Right atrium auricular region (tissue), 2 donors: Measurements from ENCODE around the gene SLC25A25. TPM values are rescaled to one million over a fixed set of nuclear protein-coding genes. Genes with fewer than 3 reads are reported as not detected.

ENCODE experiments used
- DNase-seq: peaks from one replicate; pipeline ENCODE4 v3.0.0-alpha.2; 2019; ENCODE audit warnings: low spot score
- H3K27ac ChIP-seq, 2 donors: fragments of 200-600 bp; sonication (generic); 1 replicate in 1 of 2; 2 replicates in 1 of 2; pipeline ENCODE4 v1.5.1; 2016 to 2019
- H3K27me3 ChIP-seq, 2 donors: fragments of 200-600 bp; sonication (generic); one replicate each; pipeline versions ENCODE4 v1.5.1 to v1.6.0; 2017 to 2019
- H3K36me3 ChIP-seq: fragments of 200-600 bp; sonication (generic); one replicate; pipeline ENCODE4 v1.5.1; 2016
- H3K4me1 ChIP-seq, 2 donors: fragments of 200-600 bp; sonication (generic); one replicate each; pipeline versions ENCODE4 v1.5.1 to v1.6.0; 2017 to 2019
- H3K4me3 ChIP-seq, 2 donors: fragments of 200-600 bp; sonication (generic); 1 replicate in 1 of 2; 2 replicates in 1 of 2; pipeline ENCODE4 v1.5.1; 2017 to 2019; ENCODE audit warnings: mild to moderate bottlenecking in 1 of 2, moderate library complexity in 1 of 2
- H3K9me3 ChIP-seq, 2 donors: fragments of 200-600 bp; sonication (generic); one replicate each; pipeline ENCODE4 v1.5.1; 2019
- CTCF ChIP-seq, 2 donors: fragments of 200-600 bp; sonication (generic); IDR thresholded peaks; one replicate each; pipeline ENCODE4 v1.5.1; 2019; ENCODE audit warnings: antibody characterized with exemption in 2 of 2
- total RNA-seq, 2 donors: library from RNA; depleted of rRNA; stranded (reverse); fragments of >200 nt; gene quantifications; one replicate each; pipeline ENCODE4 v1.1.0, GENCODE V29; 2016

SLC25A25 gene
- total RNA-seq, 2 donors from 2014 or later: 8.2 to 11.8 TPM

DNA sequence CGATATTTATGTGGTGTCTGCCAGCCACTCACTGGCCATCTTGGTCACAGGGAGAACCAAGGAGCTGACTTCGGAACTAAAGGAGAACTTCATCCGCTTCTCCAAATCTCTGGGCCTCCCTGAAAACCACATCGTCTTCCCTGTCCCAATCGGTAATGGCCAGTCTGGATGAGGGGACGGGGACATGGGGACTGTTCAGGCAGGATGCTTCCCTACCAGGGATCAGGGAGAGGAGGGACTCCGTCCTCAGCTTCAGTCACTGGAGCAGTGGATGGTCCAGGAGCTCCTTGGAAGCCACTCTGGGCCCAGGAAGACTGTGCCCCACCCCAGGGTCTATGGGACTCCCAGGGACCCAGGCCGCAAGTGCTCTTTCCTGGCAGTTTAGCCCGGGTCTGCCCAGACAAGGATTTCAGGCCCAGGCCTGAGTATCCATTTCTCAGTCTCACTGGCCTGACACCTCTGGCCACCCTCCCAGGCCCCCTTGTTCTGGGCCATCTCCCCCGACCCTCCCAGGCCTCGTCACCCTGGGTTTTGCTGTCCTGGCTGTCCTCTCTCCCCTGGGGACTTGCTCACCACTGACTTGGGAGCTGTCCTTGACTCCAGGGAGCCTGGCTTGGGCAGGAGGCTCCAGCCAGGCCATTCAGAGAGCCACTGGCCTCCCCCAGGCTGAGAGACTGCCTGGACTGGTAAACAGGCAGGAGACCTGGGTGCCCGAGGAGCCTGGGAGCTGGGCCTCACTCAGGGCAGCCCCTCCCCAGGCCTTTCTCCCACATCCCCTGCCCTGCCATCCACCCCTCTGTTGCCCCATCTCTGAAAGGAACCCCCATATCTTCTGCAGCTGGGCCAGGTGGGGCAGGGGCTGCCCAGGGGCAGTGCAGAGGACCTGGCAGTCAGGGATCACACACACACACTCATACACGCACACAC, 84.4 kb downstream of the SLC25A25 start:
- Histone ChIP-seq H3K4me3 (no peak overlapping the region), H3K4me1 (peaks cover 0 to 8% of the 10 kb centered on the region in 2 donors), H3K9me3 (no peaks in the 10 kb centered on the region), H3K27me3 (no peaks in the 10 kb centered on the region), H3K36me3 (no peaks in the 10 kb centered on the region), H3K27ac (no peak overlapping the region)
- no peak for TF ChIP-seq CTCF (IDR thresholded peaks at IDR 0.05)
- DNase-seq: no peak

DNA sequence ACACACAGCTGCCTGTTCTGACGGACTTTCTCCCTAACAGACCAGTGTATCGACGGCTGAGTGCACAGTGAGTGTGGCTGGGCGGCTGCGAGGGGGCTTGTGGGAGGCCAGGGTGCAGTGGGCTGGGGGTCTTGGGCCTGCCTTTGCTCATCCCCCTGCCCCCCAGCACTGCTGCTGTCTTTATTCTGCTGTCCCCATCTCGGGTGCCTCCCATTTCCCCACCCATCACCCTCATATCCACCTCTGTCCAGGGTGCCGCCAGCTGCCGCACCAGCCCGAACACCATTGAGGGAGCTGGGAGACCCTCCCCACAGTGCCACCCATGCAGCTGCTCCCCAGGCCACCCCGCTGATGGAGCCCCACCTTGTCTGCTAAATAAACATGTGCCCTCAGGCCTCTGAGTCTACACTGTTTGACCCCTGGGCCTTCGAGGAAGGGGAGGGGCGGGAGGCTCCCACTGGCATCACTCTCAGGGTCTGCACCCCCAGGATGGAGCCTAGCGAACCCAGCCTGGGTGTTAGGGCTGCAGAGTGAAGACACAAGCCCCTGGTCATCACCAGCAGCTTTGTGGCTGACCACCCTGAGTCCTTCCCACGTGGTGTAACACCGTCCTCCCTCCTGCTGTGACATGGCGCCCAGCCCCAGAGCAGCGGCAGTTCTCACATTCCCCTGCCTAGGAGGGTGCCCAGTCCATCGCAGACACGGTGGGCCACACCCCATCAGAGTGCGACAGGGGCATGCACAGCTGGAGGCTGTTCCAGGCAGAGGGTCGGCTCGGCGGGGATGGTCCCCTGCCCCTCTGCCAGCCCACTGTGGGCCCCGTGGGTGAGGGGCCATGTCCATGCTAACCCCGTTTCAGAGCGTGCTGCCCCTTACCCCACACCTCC, 85.3 kb downstream of the SLC25A25 start:
- H3K4me3 ChIP-seq: no peak overlapping the region
- H3K27me3 ChIP-seq: no peaks in the 10 kb centered on the region
- no peaks in the 10 kb centered on the region for H3K9me3 ChIP-seq
- no peak for DNase-seq
- no peak overlapping the region for H3K27ac ChIP-seq
- no peaks in the 10 kb centered on the region for H3K36me3 ChIP-seq
- TF ChIP-seq CTCF (IDR thresholded peaks at IDR 0.05): no peak
- H3K4me1 ChIP-seq: peaks cover 0 to 8% of the 10 kb centered on the region in 2 donors

DNA sequence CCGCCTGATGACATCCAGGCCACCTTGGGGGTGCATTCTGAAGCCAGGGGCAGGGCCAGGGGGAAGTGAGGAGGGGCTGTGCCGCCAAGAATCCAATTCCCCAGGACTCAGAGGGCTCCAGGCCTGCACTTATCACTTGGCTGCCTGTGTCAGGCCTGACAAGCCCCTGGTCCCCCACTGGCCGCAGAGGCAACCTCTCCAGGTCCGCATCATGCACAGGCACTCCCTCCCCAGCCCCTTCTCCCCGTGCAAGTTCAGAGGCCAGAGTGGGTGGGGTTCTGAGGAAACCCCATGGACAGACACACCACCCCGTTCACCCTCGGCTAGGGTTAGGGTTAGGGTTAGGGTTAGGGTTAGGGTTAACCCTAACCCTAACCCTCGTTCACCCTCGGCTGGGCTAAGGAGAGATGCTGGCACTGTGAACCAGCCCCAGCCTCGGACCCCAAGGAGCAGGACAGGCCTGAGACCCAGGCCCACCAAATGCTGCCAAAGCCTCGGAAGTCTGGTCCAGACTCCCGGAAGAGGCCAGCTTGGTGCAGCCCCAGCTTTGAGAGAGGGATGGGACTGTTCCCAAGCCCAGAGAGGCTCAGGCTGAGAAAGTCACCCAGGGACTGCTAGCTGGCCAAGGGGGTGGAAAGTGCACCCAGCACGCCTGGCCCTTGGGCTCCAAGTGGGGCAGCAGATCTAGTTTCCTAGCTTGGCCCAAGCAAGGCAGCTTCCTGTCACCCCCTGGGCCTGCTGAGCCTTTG, 86.1 kb downstream of the SLC25A25 start:
- Histone ChIP-seq H3K9me3 (no peaks in the 10 kb centered on the region), H3K4me1 (peaks cover 0 to 3% of the 10 kb centered on the region in 2 donors), H3K27ac (no peak overlapping the region), H3K36me3 (no peaks in the 10 kb centered on the region), H3K4me3 (no peak overlapping the region), H3K27me3 (no peaks in the 10 kb centered on the region)
- DNase-seq: no peak
- TF ChIP-seq CTCF (IDR thresholded peaks at IDR 0.05): no peak

DNA sequence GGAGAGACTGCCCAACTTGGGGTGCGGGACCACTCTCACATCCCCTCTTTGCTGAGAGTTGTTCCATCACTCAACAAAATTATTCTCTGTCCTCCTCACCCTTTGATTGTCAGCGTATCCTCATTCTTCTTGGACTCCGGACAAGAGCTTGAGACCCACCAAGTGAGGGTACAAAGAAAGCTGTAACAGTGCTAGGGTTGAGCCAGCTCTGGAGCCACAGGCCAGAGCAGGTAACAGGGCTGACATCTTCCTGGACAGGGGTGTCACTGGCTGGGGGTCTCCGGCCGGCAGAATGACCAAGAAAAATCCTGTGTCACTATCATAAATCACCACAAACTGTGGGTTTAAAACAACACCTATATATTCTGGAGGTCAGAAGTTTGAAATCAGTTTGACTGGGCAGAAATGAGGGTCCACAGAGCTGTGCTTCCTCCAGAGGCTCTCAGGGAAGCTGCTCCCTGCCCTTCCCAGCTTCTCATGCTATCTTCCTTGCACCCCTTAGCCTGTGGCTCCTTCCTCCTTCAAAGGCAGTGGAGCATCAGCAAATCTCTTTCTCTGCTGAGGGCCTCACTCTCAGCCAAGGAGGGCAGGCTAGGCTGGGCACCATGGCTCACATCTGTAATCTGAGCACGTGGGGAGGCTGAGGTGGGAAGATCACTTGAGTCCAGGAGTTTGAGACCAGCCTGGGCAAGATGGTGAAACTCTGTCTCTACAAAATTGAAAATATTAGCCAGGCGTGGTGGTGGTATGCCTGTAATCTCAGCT, 87.9 kb downstream of the SLC25A25 start:
- no peaks in the 10 kb centered on the region for H3K9me3 ChIP-seq
- no peak overlapping the region for H3K4me3 ChIP-seq
- no peaks in the 10 kb centered on the region for H3K36me3 ChIP-seq
- no peaks in the 10 kb centered on the region for H3K27me3 ChIP-seq
- DNase-seq: no peak
- TF ChIP-seq CTCF (IDR thresholded peaks at IDR 0.05): no peak
- H3K4me1 ChIP-seq: peaks cover 0 to 12% of the 10 kb centered on the region in 2 donors
- no peak overlapping the region for H3K27ac ChIP-seq

Other genes with a start within 250 kb of the SLC25A25 start
- 100 to 1,000 TPM; 142 to 511 TPM for gene ENG, start 213.6 kb upstream of the SLC25A25 start, total RNA-seq
- gene AK1, start 190.6 kb upstream of the SLC25A25 start, total RNA-seq: 100 to 1,000 TPM; 263 to 398 TPM
- gene ST6GALNAC6, start 168.6 kb upstream of the SLC25A25 start, total RNA-seq: 100 to 1,000 TPM in 1 of 2 donors, 10 to 100 TPM in 1; 68.2 to 106 TPM
- gene ST6GALNAC4, start 151.2 kb upstream of the SLC25A25 start, total RNA-seq: 10 to 100 TPM; 31.7 to 59.0 TPM
- gene PIP5KL1, start 137.5 kb upstream of the SLC25A25 start, total RNA-seq: under 1 TPM in 1 of 2 donors, not detected in 1; 0.20 TPM
- gene DPM2, start 130.4 kb upstream of the SLC25A25 start, total RNA-seq: 10 to 100 TPM in 1 of 2 donors, 1 to 10 TPM in 1; 4.7 to 11.4 TPM
- 10 to 100 TPM in 1 of 2 donors, 1 to 10 TPM in 1; 8.3 to 11.6 TPM for gene EEIG1, start 87.2 kb upstream of the SLC25A25 start, total RNA-seq
- gene NAIF1, start 912 bp upstream of the SLC25A25 start, total RNA-seq: 1 to 10 TPM; 5.8 to 8.2 TPM
- 100 to 1,000 TPM; 114 to 118 TPM for gene PTGES2, start 59.5 kb downstream of the SLC25A25 start, total RNA-seq
- not detected for gene LCN2, start 81.2 kb downstream of the SLC25A25 start, total RNA-seq
- gene BBLN, start 92.0 kb downstream of the SLC25A25 start, total RNA-seq: 100 to 1,000 TPM; 219 to 362 TPM
- gene CIZ1, start 123.3 kb downstream of the SLC25A25 start, total RNA-seq: 10 to 100 TPM; 41.6 to 45.9 TPM
- gene DNM1, start 135.1 kb downstream of the SLC25A25 start, total RNA-seq: 1 to 10 TPM; 2.5 to 3.9 TPM
- gene GOLGA2, start 207.8 kb downstream of the SLC25A25 start, total RNA-seq: 10 to 100 TPM; 83.3 to 91.6 TPM
- gene SWI5, start 208.0 kb downstream of the SLC25A25 start, total RNA-seq: 10 to 100 TPM; 21.5 to 23.0 TPM